ENCODE results near the gene RNASET2. TPM values are rescaled to one million over a fixed set of nuclear protein-coding genes. Genes with fewer than 3 reads are reported as not detected.

The RNASET2 gene
- total RNA-seq, 1 donor from 2014 or later = 27.1 TPM

DNA sequence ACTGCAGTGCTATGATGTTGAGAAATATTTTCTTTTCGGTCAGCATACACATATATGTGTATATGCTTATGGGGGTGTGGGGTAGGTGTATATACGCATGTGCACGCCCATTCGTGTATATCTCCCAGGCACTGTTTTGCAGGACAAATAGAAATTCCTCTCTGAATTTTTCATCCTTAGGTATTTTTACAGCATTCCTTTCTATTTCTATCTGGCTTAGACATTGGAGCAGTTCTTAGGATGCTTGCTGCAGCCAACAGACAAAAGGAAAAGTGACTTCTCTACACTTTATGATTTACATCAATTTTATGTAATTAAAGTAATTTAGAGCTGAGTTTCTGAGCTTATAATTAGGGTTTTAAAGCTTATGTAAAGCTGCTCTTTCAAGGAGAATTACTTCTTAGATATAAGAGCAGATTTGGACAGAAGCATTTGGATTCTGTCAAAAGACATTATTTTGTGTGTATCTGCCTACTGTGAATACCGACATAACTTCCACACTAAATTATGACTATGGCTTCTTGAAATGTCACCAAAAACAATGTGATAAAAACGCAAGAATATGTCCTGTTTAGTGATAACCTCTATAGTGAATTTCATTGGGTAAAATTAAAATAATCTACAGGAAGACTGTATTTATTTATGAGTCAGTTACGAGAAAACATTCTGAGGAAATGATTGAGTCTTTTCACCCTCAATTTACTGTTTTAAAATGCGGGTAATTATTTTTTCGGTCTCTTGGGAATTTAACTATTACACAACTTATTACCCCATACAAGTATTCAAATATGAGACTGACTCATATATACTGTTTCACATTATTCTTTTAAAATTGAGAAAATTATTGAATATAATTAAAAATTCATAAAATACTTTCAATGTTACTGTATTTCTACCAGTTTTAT lies 21.5 kb upstream of the RNASET2 start:
- no peak overlapping the region for H3K4me3 Mint-ChIP-seq (ENCODE audit: unreplicated experiment)
- TF ChIP-seq, protein P1, sequence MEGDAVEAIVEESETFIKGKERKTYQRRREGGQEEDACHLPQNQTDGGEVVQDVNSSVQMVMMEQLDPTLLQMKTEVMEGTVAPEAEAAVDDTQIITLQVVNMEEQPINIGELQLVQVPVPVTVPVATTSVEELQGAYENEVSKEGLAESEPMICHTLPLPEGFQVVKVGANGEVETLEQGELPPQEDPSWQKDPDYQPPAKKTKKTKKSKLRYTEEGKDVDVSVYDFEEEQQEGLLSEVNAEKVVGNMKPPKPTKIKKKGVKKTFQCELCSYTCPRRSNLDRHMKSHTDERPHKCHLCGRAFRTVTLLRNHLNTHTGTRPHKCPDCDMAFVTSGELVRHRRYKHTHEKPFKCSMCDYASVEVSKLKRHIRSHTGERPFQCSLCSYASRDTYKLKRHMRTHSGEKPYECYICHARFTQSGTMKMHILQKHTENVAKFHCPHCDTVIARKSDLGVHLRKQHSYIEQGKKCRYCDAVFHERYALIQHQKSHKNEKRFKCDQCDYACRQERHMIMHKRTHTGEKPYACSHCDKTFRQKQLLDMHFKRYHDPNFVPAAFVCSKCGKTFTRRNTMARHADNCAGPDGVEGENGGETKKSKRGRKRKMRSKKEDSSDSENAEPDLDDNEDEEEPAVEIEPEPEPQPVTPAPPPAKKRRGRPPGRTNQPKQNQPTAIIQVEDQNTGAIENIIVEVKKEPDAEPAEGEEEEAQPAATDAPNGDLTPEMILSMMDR (IDR thresholded peaks at IDR 0.05) = no peak
- H3K9me3 Mint-ChIP-seq (ENCODE audit: low read depth) = no peaks in the 10 kb centered on the region
- peaks cover 9% of the 10 kb centered on the region for H3K4me1 Mint-ChIP-seq (ENCODE audit: low read depth)
- H3K36me3 Mint-ChIP-seq (ENCODE audit: low read depth) = no peaks in the 10 kb centered on the region
- no peak for DNase-seq (ENCODE audit: low spot score)
- H3K27ac Mint-ChIP-seq (ENCODE audit: unreplicated experiment) = no peak overlapping the region
- no peaks in the 10 kb centered on the region for H3K27me3 Mint-ChIP-seq (ENCODE audit: low read depth)

DNA sequence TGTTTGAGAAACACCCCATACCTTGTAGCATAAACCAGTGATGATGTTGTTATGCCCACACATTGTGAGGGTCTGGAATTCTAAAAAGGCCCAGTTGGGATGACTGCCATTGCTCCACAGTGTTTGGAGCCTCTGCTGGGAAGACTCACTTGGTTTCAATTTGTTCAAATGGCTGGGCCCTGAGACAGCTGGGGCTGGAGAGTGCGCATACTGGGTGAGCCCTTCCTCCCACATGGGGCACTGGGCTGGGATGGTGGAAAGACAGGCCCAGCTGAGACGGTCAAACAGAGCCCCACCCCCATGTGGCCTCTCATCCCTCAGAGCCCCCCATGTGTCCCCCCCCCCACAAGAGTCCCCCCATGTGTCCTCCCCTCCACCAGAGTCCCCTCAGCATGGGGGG lies 20.3 kb upstream of the RNASET2 start:
- Mint-ChIP-seq H3K4me3 (ENCODE audit: unreplicated experiment) (no peak overlapping the region), H3K4me1 (ENCODE audit: low read depth) (peaks cover 9% of the 10 kb centered on the region), H3K27me3 (ENCODE audit: low read depth) (no peaks in the 10 kb centered on the region), H3K27ac (ENCODE audit: unreplicated experiment) (no peak overlapping the region), H3K36me3 (ENCODE audit: low read depth) (no peaks in the 10 kb centered on the region), H3K9me3 (ENCODE audit: low read depth) (no peaks in the 10 kb centered on the region)
- TF ChIP-seq, protein P1 (IDR thresholded peaks at IDR 0.05) = no peak
- no peak for DNase-seq (ENCODE audit: low spot score)

DNA sequence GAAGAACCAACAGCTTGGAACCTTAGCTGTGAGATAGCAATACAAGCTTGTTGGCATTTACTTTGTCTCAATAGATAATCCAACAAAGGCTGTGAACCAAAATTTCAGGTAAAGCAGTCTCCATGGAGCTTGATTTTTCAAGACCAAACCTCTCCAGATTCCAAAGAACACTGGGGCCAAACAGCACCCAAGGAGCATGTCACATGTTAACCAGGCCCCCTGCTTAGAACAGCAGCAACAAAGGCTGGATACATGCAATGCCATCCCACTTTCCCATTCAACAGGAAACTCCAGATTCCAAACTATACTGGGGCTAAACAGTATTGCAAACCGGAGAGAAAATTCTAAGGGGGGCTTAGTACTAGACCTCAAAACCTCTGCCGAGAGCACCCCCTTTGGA lies 15.8 kb upstream of the RNASET2 start:
- no peak overlapping the region for H3K4me3 Mint-ChIP-seq (ENCODE audit: unreplicated experiment)
- H3K27me3 Mint-ChIP-seq (ENCODE audit: low read depth) = no peaks in the 10 kb centered on the region
- peaks cover 8% of the 10 kb centered on the region for H3K9me3 Mint-ChIP-seq (ENCODE audit: low read depth)
- no peak for DNase-seq (ENCODE audit: low spot score)
- peaks cover 2% of the 10 kb centered on the region for H3K36me3 Mint-ChIP-seq (ENCODE audit: low read depth)
- no peaks in the 10 kb centered on the region for H3K4me1 Mint-ChIP-seq (ENCODE audit: low read depth)
- H3K27ac Mint-ChIP-seq (ENCODE audit: unreplicated experiment) = no peak overlapping the region
- TF ChIP-seq, protein P1 (IDR thresholded peaks at IDR 0.05) = no peak

DNA sequence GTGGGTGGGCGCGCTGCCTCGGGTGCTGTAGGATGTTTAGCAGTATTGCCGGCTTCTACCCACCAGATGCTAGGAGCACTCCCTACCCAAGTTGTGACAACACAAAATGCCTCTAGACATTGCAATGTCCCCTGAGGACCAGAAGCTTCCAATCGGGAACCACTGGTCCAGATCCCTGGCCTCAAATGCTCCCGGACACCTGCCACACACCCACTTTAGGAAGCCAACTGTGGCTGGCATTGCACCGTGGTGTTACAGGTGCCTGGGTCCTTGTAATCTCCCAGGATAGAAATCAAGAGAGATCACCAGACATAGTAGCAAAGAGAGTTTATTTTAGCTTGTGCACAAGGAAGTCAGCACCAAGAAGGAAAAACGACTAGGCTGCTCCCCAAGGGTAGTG lies 14.9 kb upstream of the RNASET2 start:
- H3K4me1 Mint-ChIP-seq (ENCODE audit: low read depth) = no peaks in the 10 kb centered on the region
- H3K36me3 Mint-ChIP-seq (ENCODE audit: low read depth) = peaks cover 2% of the 10 kb centered on the region
- no peak overlapping the region for H3K4me3 Mint-ChIP-seq (ENCODE audit: unreplicated experiment)
- no peak overlapping the region for H3K27ac Mint-ChIP-seq (ENCODE audit: unreplicated experiment)
- H3K9me3 Mint-ChIP-seq (ENCODE audit: low read depth) = peaks cover 13% of the 10 kb centered on the region
- no peaks in the 10 kb centered on the region for H3K27me3 Mint-ChIP-seq (ENCODE audit: low read depth)
- TF ChIP-seq, protein P1 (IDR thresholded peaks at IDR 0.05) = no peak
- DNase-seq (ENCODE audit: low spot score) = no peak

DNA sequence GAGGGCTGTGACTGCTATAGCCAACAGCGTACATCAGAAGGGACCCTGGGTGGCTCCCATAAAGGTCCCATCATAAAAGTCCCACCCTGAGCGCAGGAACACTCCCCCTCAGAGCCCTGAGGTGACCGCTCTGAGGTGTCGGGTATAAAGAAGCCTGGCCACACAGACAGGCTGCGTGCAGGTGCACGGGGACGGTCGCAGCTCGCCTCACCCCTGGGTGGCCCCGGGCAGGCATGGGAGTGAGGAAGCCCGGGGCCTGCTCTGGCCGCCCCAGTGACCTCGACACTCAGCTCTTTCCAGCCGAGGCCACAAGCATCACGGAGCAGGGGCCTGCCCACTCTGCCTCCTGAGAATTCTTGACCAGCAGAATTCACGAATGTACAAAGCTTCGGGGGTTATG lies 14.4 kb upstream of the RNASET2 start:
- H3K36me3 Mint-ChIP-seq (ENCODE audit: low read depth) = peaks cover 2% of the 10 kb centered on the region

More for the DNA sequence above, 14.4 kb upstream of the RNASET2 start:
- TF ChIP-seq, protein P1 (IDR thresholded peaks at IDR 0.05) = no peak
- Mint-ChIP-seq H3K27ac (ENCODE audit: unreplicated experiment) (no peak overlapping the region), H3K9me3 (ENCODE audit: low read depth) (peaks cover 16% of the 10 kb centered on the region), H3K4me3 (ENCODE audit: unreplicated experiment) (no peak overlapping the region), H3K27me3 (ENCODE audit: low read depth) (no peaks in the 10 kb centered on the region), H3K4me1 (ENCODE audit: low read depth) (no peaks in the 10 kb centered on the region)
- DNase-seq (ENCODE audit: low spot score) = no peak

Measured in chondrocyte (in vitro differentiated cells).